T-helper 22 cell (primary cell): Measurements from ENCODE around the gene NAV2.
A peak's percentile ranks its signal among the peaks of the same experiment; 100 is the strongest.

Source experiments
- DNase-seq: peaks from one replicate; pipeline ENCODE4 v3.0.0-alpha.2; 2020; ENCODE audit warnings: low read depth

The NAV2 gene

GRCh38 chr11:19687392-19687791, 25.2 kb upstream of the NAV2 start:
- DNase-seq, result no peak

- no peak for DNase-seq
Observed at GRCh38 chr11:19689281-19690000, 23.2 kb upstream of the NAV2 start.

GRCh38 chr11:19690885-19691284, 21.8 kb upstream of the NAV2 start:
- DNase-seq, result no peak

- no peak for DNase-seq
Observed at GRCh38 chr11:19691815-19692500, 20.7 kb upstream of the NAV2 start.

- no peak for DNase-seq
Observed at GRCh38 chr11:19693146-19693545, 19.5 kb upstream of the NAV2 start.

- no peak for DNase-seq
Observed at GRCh38 chr11:19694796-19695345, 17.8 kb upstream of the NAV2 start.

GRCh38 chr11:19696073-19696472, 16.6 kb upstream of the NAV2 start:
- no peak for DNase-seq

- DNase-seq, result no peak
Observed at GRCh38 chr11:19696904-19697303, 15.7 kb upstream of the NAV2 start.

- no peak for DNase-seq
Observed at GRCh38 chr11:19697721-19698121, 14.9 kb upstream of the NAV2 start.

GRCh38 chr11:19698493-19699292, 13.9 kb upstream of the NAV2 start:
- DNase-seq, result no peak

GRCh38 chr11:19701421-19701820, 11.2 kb upstream of the NAV2 start:
- no peak for DNase-seq

GRCh38 chr11:19702620-19703019, 10.0 kb upstream of the NAV2 start:
- no peak for DNase-seq

- no peak for DNase-seq
Observed at GRCh38 chr11:19703211-19703610, 9.4 kb upstream of the NAV2 start.

GRCh38 chr11:19704213-19704612, 8.4 kb upstream of the NAV2 start:
- no peak for DNase-seq

GRCh38 chr11:19705936-19706335, 6.7 kb upstream of the NAV2 start:
- DNase-seq, result no peak

- DNase-seq, result no peak
Observed at GRCh38 chr11:19711911-19712280, 741 bp upstream of the NAV2 start.

GRCh38 chr11:19713196-19714021, 772 bp downstream of the NAV2 start:
- no peak for DNase-seq

GRCh38 chr11:19714022-19714386, 1.4 kb downstream of the NAV2 start:
- DNase-seq, result peak; percentile 1

GRCh38 chr11:19714387-19715363, 2.0 kb downstream of the NAV2 start:
- no peak for DNase-seq

GRCh38 chr11:19715373-19715772, 2.7 kb downstream of the NAV2 start:
- no peak for DNase-seq

GRCh38 chr11:19718051-19718450, 5.4 kb downstream of the NAV2 start:
- DNase-seq, result no peak
